H9 (cell line): ENCODE data around the gene ZNF385D. TPM values are rescaled to one million over a fixed set of nuclear protein-coding genes. Genes with fewer than 3 reads are reported as not detected.

Experiments
- DNase-seq: peaks from one replicate; pipeline ENCODE4 v3.0.0-alpha.2; 2017
- H2AFZ ChIP-seq: one replicate; pipeline ENCODE4 v1.6.1; 2013; ENCODE audit warnings: mild to moderate bottlenecking, low read length, control low read depth, moderate library complexity
- H2AK5ac ChIP-seq: 2 replicates; pipeline ENCODE4 v1.6.1; 2013; ENCODE audit warnings: low read length, control low read depth, mixed read lengths; ENCODE audit not compliant: insufficient read length
- H2BK120ac ChIP-seq: one replicate; pipeline ENCODE4 v1.6.1; 2013; ENCODE audit warnings: low read depth, mild to moderate bottlenecking, low read length, control low read depth, inconsistent platforms; ENCODE audit not compliant: poor library complexity, severe bottlenecking
- H2BK12ac ChIP-seq: 2 replicates; pipeline ENCODE4 v1.6.1; 2013; ENCODE audit warnings: low read length, control low read depth, mixed read lengths, low read depth; ENCODE audit not compliant: insufficient read length
- H2BK15ac ChIP-seq: 2 replicates; pipeline ENCODE4 v1.6.1; 2013; ENCODE audit warnings: low read depth, low read length, control low read depth
- H2BK20ac ChIP-seq: one replicate; pipeline ENCODE4 v1.6.1; 2013; ENCODE audit warnings: low read depth, mild to moderate bottlenecking, low read length, control low read depth, inconsistent platforms; ENCODE audit not compliant: poor library complexity, severe bottlenecking
- H2BK5ac ChIP-seq: 2 replicates; pipeline ENCODE4 v1.6.1; 2013; ENCODE audit warnings: low read length, control low read depth, mixed read lengths; ENCODE audit not compliant: insufficient read length
- H3K14ac ChIP-seq: 2 replicates; pipeline ENCODE4 v1.6.1; 2013; ENCODE audit warnings: low read length, control low read depth; ENCODE audit not compliant: insufficient read depth
- H3K18ac ChIP-seq: 2 replicates; pipeline ENCODE4 v1.6.1; 2013; ENCODE audit warnings: low read depth, mild to moderate bottlenecking, mixed read lengths, low read length, control low read depth; ENCODE audit not compliant: insufficient read length
- H3K23ac ChIP-seq: 2 replicates; pipeline ENCODE4 v1.6.1; 2013; ENCODE audit warnings: low read length, control low read depth, mixed read lengths, low read depth; ENCODE audit not compliant: insufficient read length
- H3K23me2 ChIP-seq: 2 replicates; pipeline ENCODE4 v1.6.1; 2013; ENCODE audit warnings: low read depth, mild to moderate bottlenecking, mixed read lengths, low read length, control low read depth; ENCODE audit not compliant: insufficient read length, poor library complexity, severe bottlenecking
- H3K27ac ChIP-seq: 2 replicates; pipeline ENCODE4 v1.5.1; 2013; ENCODE audit warnings: low read length, control low read depth, mixed read lengths, low read depth; ENCODE audit not compliant: insufficient read length
- H3K27me3 ChIP-seq: 2 replicates; pipeline ENCODE4 v1.6.1; 2013; ENCODE audit warnings: low read length, control low read depth, inconsistent platforms; ENCODE audit not compliant: insufficient read depth
- H3K4ac ChIP-seq: 2 replicates; pipeline ENCODE4 v1.6.1; 2013; ENCODE audit warnings: low read depth, mild to moderate bottlenecking, control low read depth, inconsistent platforms, low read length, moderate library complexity
- H3K4me1 ChIP-seq: 2 replicates; pipeline ENCODE4 v1.6.1; 2013; ENCODE audit warnings: low read length, control low read depth, inconsistent platforms; ENCODE audit not compliant: insufficient read depth
- H3K4me2 ChIP-seq: 2 replicates; pipeline ENCODE4 v1.6.1; 2013; ENCODE audit warnings: low read length, control low read depth, mixed read lengths; ENCODE audit not compliant: insufficient read length, insufficient read depth
- H3K56ac ChIP-seq: 2 replicates; pipeline ENCODE4 v1.6.1; 2013; ENCODE audit warnings: low read depth, mild to moderate bottlenecking, mixed read lengths, low read length, control low read depth; ENCODE audit not compliant: insufficient read length
- H3K79me1 ChIP-seq: 2 replicates; pipeline ENCODE4 v1.6.1; 2013; ENCODE audit warnings: low read depth, mild to moderate bottlenecking, moderate library complexity, low read length, control low read depth, inconsistent platforms; ENCODE audit not compliant: insufficient read depth, poor library complexity, severe bottlenecking
- H3K79me2 ChIP-seq: 2 replicates; pipeline ENCODE4 v1.6.1; 2013; ENCODE audit warnings: low read length, control low read depth, inconsistent platforms; ENCODE audit not compliant: insufficient read depth
- H3K9ac ChIP-seq: 2 replicates; pipeline ENCODE4 v1.6.1; 2013; ENCODE audit warnings: low read length, control low read depth, mixed read lengths; ENCODE audit not compliant: insufficient read length; ENCODE audit errors: extremely low read depth
- H3K9me3 ChIP-seq: one replicate; pipeline ENCODE4 v1.6.1; 2013; ENCODE audit warnings: low read depth, low read length, inconsistent platforms; ENCODE audit not compliant: control insufficient read depth
- H3T11ph ChIP-seq: one replicate; pipeline ENCODE4 v1.6.1; 2013; ENCODE audit warnings: mild to moderate bottlenecking, low read length, control low read depth, inconsistent platforms
- H4K20me1 ChIP-seq: one replicate; pipeline ENCODE4 v1.6.1; 2013; ENCODE audit not compliant: control insufficient read depth, insufficient read length, insufficient read depth
- H4K5ac ChIP-seq: 2 replicates; pipeline ENCODE4 v1.6.1; 2013; ENCODE audit warnings: low read depth, mild to moderate bottlenecking, mixed read lengths, low read length, control low read depth; ENCODE audit not compliant: insufficient read length
- H4K8ac ChIP-seq: replicated peaks from 2 replicates; pipeline ENCODE4 v1.6.1; 2013; ENCODE audit warnings: low read length, control low read depth, mixed read lengths, low read depth; ENCODE audit not compliant: insufficient read length
- H4K91ac ChIP-seq: 2 replicates; pipeline ENCODE4 v1.6.1; 2013; ENCODE audit warnings: low read depth, mild to moderate bottlenecking, moderate library complexity, mixed read lengths, low read length, control low read depth; ENCODE audit not compliant: insufficient read length
- H3K27ac Mint-ChIP-seq, 3 experiments: 2 replicates in 2 of 3; 3 replicates in 1 of 3; pipeline ENCODE4 v1.8.0; 2020 to 2021; ENCODE audit warnings: mixed read lengths in 3 of 3, mild to moderate bottlenecking in 1 of 3, moderate library complexity in 1 of 3
- H3K27me3 Mint-ChIP-seq: 2 replicates; pipeline ENCODE4 v1.8.0; 2021; ENCODE audit warnings: low read depth, mild to moderate bottlenecking, moderate library complexity, mixed read lengths
- H3K36me3 Mint-ChIP-seq, 3 experiments: 2 replicates in 2 of 3; 3 replicates in 1 of 3; pipeline ENCODE4 v1.8.0; 2020 to 2021; ENCODE audit warnings: low read depth in 3 of 3, mixed read lengths in 3 of 3; ENCODE audit not compliant: insufficient read depth in 1 of 3
- H3K4me1 Mint-ChIP-seq, 2 experiments: 2 replicates each; pipeline ENCODE4 v1.8.0; 2020; ENCODE audit warnings: mixed read lengths in 2 of 2
- H3K4me3 Mint-ChIP-seq, 2 experiments: 2 replicates in 1 of 2; 3 replicates in 1 of 2; pipeline ENCODE4 v1.8.0; 2020 to 2021; ENCODE audit warnings: mild to moderate bottlenecking in 2 of 2, mixed read lengths in 2 of 2, moderate library complexity in 1 of 2
- H3K9me3 Mint-ChIP-seq, 2 experiments: 2 replicates in 1 of 2; 3 replicates in 1 of 2; pipeline ENCODE4 v1.8.0; 2020; ENCODE audit warnings: mild to moderate bottlenecking in 2 of 2, mixed read lengths in 2 of 2, moderate library complexity in 1 of 2
- WGBS: extraction: QIAGEN DNeasy Blood & Tissue Kit; methylation state at CpG from one replicate; pipeline ENCODE4 v1.1.7; 2013; ENCODE audit warnings: missing lambda C conversion rate, low lambda C conversion rate, mixed read lengths; ENCODE audit not compliant: insufficient read length; ENCODE audit errors: extremely low coverage; 5-methylcytosine and 5-hydroxymethylcytosine counted together
- long read RNA-seq: library from polyadenylated mRNA; unstranded; transcript quantifications from one replicate; pipeline ENCODE4 v2.0.0, GENCODE V29; 2020
- total RNA-seq: library from RNA; stranded (reverse); gene quantifications from 2 replicates; pipeline ENCODE4 v1.2.1, GENCODE V29; 2021
- TF ChIP-seq, protein P1 (sequence below): fragments of 200-600 bp; sonication (generic); conservative IDR thresholded peaks from 3 replicates; pipeline ENCODE4 v1.8.0; 2021; ENCODE audit warnings: antibody characterized with exemption, mild to moderate bottlenecking

Gene ZNF385D, protein sequence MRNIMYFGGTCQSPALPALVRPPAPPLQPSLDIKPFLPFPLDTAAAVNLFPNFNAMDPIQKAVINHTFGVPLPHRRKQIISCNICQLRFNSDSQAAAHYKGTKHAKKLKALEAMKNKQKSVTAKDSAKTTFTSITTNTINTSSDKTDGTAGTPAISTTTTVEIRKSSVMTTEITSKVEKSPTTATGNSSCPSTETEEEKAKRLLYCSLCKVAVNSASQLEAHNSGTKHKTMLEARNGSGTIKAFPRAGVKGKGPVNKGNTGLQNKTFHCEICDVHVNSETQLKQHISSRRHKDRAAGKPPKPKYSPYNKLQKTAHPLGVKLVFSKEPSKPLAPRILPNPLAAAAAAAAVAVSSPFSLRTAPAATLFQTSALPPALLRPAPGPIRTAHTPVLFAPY
- total RNA-seq, result 1.2 and 1.5 TPM in 2 replicates
- long read RNA-seq, full-length matches to known transcripts, result 2 of 7 reads
- long read RNA-seq, partial matches to known transcripts, result 0 of 7 reads
- long read RNA-seq, other reads (novel, unspliced or antisense), result 5 of 7 reads

DNA sequence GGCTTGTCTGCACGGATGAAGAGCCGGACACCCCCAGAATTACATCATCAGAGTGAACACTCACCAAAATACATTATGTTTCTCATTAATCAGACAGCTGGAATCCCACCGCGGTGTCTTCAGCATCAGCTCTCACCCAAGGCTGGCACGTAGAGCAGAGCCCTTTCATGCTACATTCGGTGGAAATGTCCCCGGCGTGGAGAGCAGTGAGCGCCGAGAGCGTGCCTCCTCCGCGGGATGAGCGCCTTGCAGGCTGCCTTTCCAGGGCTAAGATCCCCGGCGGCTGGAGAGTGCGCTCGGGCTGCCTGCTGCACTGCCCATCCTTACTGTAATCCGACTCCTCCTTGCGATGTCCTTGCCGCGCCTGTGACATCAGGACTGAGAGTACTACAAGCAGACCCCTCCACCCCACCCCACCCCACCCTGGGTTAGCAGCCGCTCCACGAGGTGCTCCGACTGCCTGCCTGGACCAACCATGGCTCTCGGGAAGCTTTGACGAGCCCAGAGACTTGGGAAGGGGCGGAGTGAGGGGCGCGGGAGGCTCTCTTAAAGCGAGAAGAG lies at the start of gene ZNF385D:
ZNF385D (minus strand) TSS at position 380 of the 561 bp plus-strand sequence; CDS start at position 86, 294 bp downstream.
- Histone ChIP-seq H3K18ac (no peak within 1 kb of the TSS), H2BK15ac (no peak within 1 kb of the TSS; the same call in 1 of the 2 replicates), H4K8ac (no peak within 1 kb of the TSS), H3K23me2 (peaks cover 2% of the 10 kb centered on the region), H3K9me3 (no peaks in the 10 kb centered on the region), H2AK5ac (no peak within 1 kb of the TSS), H3K27me3 (no peaks in the 10 kb centered on the region), H4K5ac (no peak within 1 kb of the TSS), H2BK120ac (no peak within 1 kb of the TSS), H3K23ac (no peak within 1 kb of the TSS), H2BK5ac (no peak within 1 kb of the TSS), H3K14ac (peak within 1 kb of the TSS; percentile 27; the same call in 1 of the 2 replicates), H3K4me1 (no peaks in the 10 kb centered on the region), H2BK20ac (no peak within 1 kb of the TSS), H3K79me2 (no peaks in the 10 kb centered on the region), H3T11ph (no peak within 1 kb of the TSS), H3K4me2 (peak within 1 kb of the TSS; percentile 68), H3K27ac (no peak within 1 kb of the TSS), H3K9ac (peak within 1 kb of the TSS; percentile 54), H4K20me1 (no peaks in the 10 kb centered on the region), H3K56ac (no peak within 1 kb of the TSS), H2BK12ac (no peak within 1 kb of the TSS), H2AFZ (no peak within 1 kb of the TSS), H3K79me1 (no peaks in the 10 kb centered on the region), H4K91ac (no peak within 1 kb of the TSS), H3K4ac (no peak within 1 kb of the TSS)
- peak; percentile 95 for DNase-seq
- Mint-ChIP-seq H3K27me3 (peaks cover 23% of the 10 kb centered on the region), H3K9me3 (no peaks in the 10 kb centered on the region), H3K4me1 (peaks cover 14 to 20% of the 10 kb centered on the region in 2 experiments), H3K27ac (peak within 1 kb of the TSS in 1 of 3 experiments; percentile 71; a peak in 1 of 7 replicates), H3K36me3 (no peaks in the 10 kb centered on the region), H3K4me3 (peak within 1 kb of the TSS; percentile 74 to 92)
- WGBS, result no CpG with 5 or more reads among the region's 31 CpGs
- TF ChIP-seq, protein P1, sequence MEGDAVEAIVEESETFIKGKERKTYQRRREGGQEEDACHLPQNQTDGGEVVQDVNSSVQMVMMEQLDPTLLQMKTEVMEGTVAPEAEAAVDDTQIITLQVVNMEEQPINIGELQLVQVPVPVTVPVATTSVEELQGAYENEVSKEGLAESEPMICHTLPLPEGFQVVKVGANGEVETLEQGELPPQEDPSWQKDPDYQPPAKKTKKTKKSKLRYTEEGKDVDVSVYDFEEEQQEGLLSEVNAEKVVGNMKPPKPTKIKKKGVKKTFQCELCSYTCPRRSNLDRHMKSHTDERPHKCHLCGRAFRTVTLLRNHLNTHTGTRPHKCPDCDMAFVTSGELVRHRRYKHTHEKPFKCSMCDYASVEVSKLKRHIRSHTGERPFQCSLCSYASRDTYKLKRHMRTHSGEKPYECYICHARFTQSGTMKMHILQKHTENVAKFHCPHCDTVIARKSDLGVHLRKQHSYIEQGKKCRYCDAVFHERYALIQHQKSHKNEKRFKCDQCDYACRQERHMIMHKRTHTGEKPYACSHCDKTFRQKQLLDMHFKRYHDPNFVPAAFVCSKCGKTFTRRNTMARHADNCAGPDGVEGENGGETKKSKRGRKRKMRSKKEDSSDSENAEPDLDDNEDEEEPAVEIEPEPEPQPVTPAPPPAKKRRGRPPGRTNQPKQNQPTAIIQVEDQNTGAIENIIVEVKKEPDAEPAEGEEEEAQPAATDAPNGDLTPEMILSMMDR, result no peak
